OCI-LY7 (cell line): Measurements from ENCODE around the gene ROBO3. TPM values are rescaled to one million over a fixed set of nuclear protein-coding genes. Genes with fewer than 3 reads are reported as not detected.

ENCODE experiments used
- BruUV-seq: library from RNA; stranded (reverse); fragments of 400-500 nt; replicated peaks from 2 replicates; lab custom pipeline; 2021; lab: Mats Ljungman, UMichigan
- CTCF ChIA-PET: fragments of 300-600 bp; sonication (Branson Sonifier 250); formaldehyde crosslinking; loops from one replicate; lab custom pipeline; 2022; ENCODE audit warnings: antibody characterized with exemption; ENCODE audit not compliant: unreplicated experiment; lab: Charles Lee
- POLR2A ChIA-PET: fragments of 300-600 bp; sonication (Branson Sonifier 250); formaldehyde crosslinking; loops from one replicate; lab custom pipeline; 2022; ENCODE audit warnings: antibody characterized with exemption; lab: Charles Lee
- DNase-seq: peaks from one replicate; pipeline ENCODE4 v3.0.0-alpha.2; 2015; ENCODE audit warnings: low spot score
- H2AFZ ChIP-seq: fragments of 200-600 bp; sonication (generic), shearing (Covaris generic); 2 replicates; pipeline ENCODE4 v1.6.1; 2014; ENCODE audit warnings: mild to moderate bottlenecking, antibody characterized with exemption, low read length, moderate library complexity
- H3K27ac ChIP-seq: fragments of 200-600 bp; sonication (generic); 2 replicates; pipeline ENCODE4 v1.5.1; 2014; ENCODE audit warnings: mixed run types, low read depth, mild to moderate bottlenecking, moderate library complexity, low read length, inconsistent platforms; ENCODE audit not compliant: poor library complexity, severe bottlenecking
- H3K36me3 ChIP-seq: fragments of 200-600 bp; sonication (generic); 2 replicates; pipeline ENCODE4 v1.6.1; 2014; ENCODE audit warnings: mild to moderate bottlenecking, antibody characterized with exemption, low read length, moderate library complexity, mixed read lengths; ENCODE audit not compliant: insufficient read depth
- H3K4me1 ChIP-seq: fragments of 200-600 bp; sonication (generic); 2 replicates; pipeline ENCODE4 v1.5.1; 2014; ENCODE audit warnings: mild to moderate bottlenecking, low read length; ENCODE audit not compliant: insufficient read depth, poor library complexity, severe bottlenecking
- H3K4me2 ChIP-seq: fragments of 200-600 bp; sonication (generic); 2 replicates; pipeline ENCODE4 v1.6.1; 2014; ENCODE audit warnings: mild to moderate bottlenecking, low read length
- H3K4me3 ChIP-seq: fragments of 200-600 bp; sonication (generic); 2 replicates; pipeline ENCODE4 v1.5.1; 2014; ENCODE audit warnings: mild to moderate bottlenecking, low read depth, low read length; ENCODE audit not compliant: poor library complexity, severe bottlenecking
- H3K79me2 ChIP-seq: fragments of 200-600 bp; sonication (generic); 2 replicates; pipeline ENCODE4 v1.6.1; 2016; ENCODE audit warnings: low read depth, mild to moderate bottlenecking, low read length, moderate library complexity, mixed read lengths; ENCODE audit not compliant: insufficient read depth
- H3K9me2 ChIP-seq: fragments of 200-600 bp; sonication (generic); 2 replicates; pipeline ENCODE4 v1.6.1; 2016; ENCODE audit warnings: mild to moderate bottlenecking, low read length, mixed read lengths; ENCODE audit not compliant: insufficient read depth
- H3K9me3 ChIP-seq: fragments of 200-600 bp; sonication (generic); 2 replicates; pipeline ENCODE4 v1.6.1; 2014; ENCODE audit warnings: mild to moderate bottlenecking, mixed run types, low read length, mixed read lengths
- H4K20me1 ChIP-seq: fragments of 200-600 bp; sonication (generic); 2 replicates; pipeline ENCODE4 v1.6.1; 2014; ENCODE audit warnings: mild to moderate bottlenecking, antibody characterized with exemption, low read length, moderate library complexity, mixed read lengths; ENCODE audit not compliant: insufficient read depth
- CTCF ChIP-seq: fragments of 200-600 bp; sonication (generic); conservative IDR thresholded peaks from 2 replicates; pipeline ENCODE4 v1.5.1; 2014; ENCODE audit warnings: mild to moderate bottlenecking, antibody characterized with exemption, low read length, moderate library complexity, mixed read lengths
- EZH2phosphoT487 ChIP-seq: fragments of 200-600 bp; sonication (generic); IDR thresholded peaks from 2 replicates; pipeline ENCODE4 v1.6.1; 2018; ENCODE audit warnings: low read depth, borderline replicate concordance, mild to moderate bottlenecking, mixed run types, antibody characterized with exemption, low read length, moderate library complexity, mixed read lengths
- intact Hi-C: fragments of 100-400 bp; cut with micrococcal nuclease; formaldehyde crosslinking; loops from one replicate; pipeline ENCODE4 v1.10.0; 2022; ENCODE audit not compliant: unreplicated experiment
- total RNA-seq, 2 experiments: library from RNA; depleted of rRNA in 1 of 2; stranded (reverse); fragments of >200 nt in 1 of 2; shearing (Covaris generic) in 1 of 2; gene quantifications; 2 replicates each; pipeline ENCODE4 v1.2.3, GENCODE V29; 2014 to 2022

ROBO3 gene
- total RNA-seq, 2 experiments from 2014 or later: 0.19 TPM; not detected in 1

GRCh38 chr11:124918950-124919349, 53.7 kb downstream of the ROBO3 start, which contains the start of gene HEPN1:
HEPN1 (plus strand) TSS chr11:124919250.
- Histone ChIP-seq H3K27ac (no peak within 1 kb of the TSS), H2AFZ (no peak within 1 kb of the TSS), H3K4me1 (no peaks in the 10 kb centered on the region), H3K79me2 (no peaks in the 10 kb centered on the region), H3K36me3 (no peaks in the 10 kb centered on the region), H3K9me2 (no peaks in the 10 kb centered on the region), H3K4me2 (no peak within 1 kb of the TSS), H3K9me3 (no peaks in the 10 kb centered on the region), H4K20me1 (no peaks in the 10 kb centered on the region), H3K4me3 (no peak within 1 kb of the TSS)
- intact Hi-C loops: no loop called here
- DNase-seq: no peak
- TF ChIP-seq CTCF: no peak
- TF ChIP-seq EZH2phosphoT487: no peak
- CTCF ChIA-PET: no interaction called here
- no TSS peak for BruUV-seq
- POLR2A ChIA-PET: no interaction called here

- Histone ChIP-seq H3K79me2 (no peaks in the 10 kb centered on the region), H3K4me3 (no peak overlapping the region), H2AFZ (no peak overlapping the region), H3K4me2 (no peak overlapping the region), H4K20me1 (no peaks in the 10 kb centered on the region), H3K36me3 (no peaks in the 10 kb centered on the region), H3K27ac (no peak overlapping the region), H3K4me1 (no peaks in the 10 kb centered on the region), H3K9me3 (no peaks in the 10 kb centered on the region), H3K9me2 (no peaks in the 10 kb centered on the region)
- DNase-seq: no peak
- intact Hi-C loops: no loop called here
- ChIA-PET POLR2A (interaction anchor here (1.4 kb wide), 1 partner anchor 190 kb away, joined by 3 read pairs; no protein-coding TSS in a partner anchor), CTCF (interaction anchor here (0.6 kb wide), 1 partner anchor 171 kb away, joined by 3 read pairs; no protein-coding TSS in a partner anchor)
- TF ChIP-seq CTCF: no peak
- BruUV-seq: no TSS peak
These were observed 54.7 kb downstream of the ROBO3 start for GRCh38 chr11:124919898-124920297.

- CTCF ChIA-PET: interaction anchor here (0.6 kb wide), 1 partner anchor 170 kb away, joined by 3 read pairs; no protein-coding TSS in a partner anchor
- Histone ChIP-seq H3K36me3 (no peaks in the 10 kb centered on the region), H3K79me2 (no peaks in the 10 kb centered on the region), H4K20me1 (no peaks in the 10 kb centered on the region), H3K4me2 (no peak overlapping the region), H3K9me2 (no peaks in the 10 kb centered on the region), H3K4me1 (no peaks in the 10 kb centered on the region), H2AFZ (no peak overlapping the region), H3K4me3 (no peak overlapping the region), H3K9me3 (no peaks in the 10 kb centered on the region), H3K27ac (no peak overlapping the region)
- TF ChIP-seq CTCF: no peak
- TF ChIP-seq EZH2phosphoT487: no peak
- BruUV-seq: no TSS peak
- DNase-seq: no peak
- POLR2A ChIA-PET: interaction anchor here (0.7 to 1.4 kb wide), 2 partner anchors 106 to 189 kb away, joined by 3 to 7 read pairs; no protein-coding TSS in a partner anchor
- intact Hi-C loops: no loop called here
These were observed 55.1 kb downstream of the ROBO3 start for GRCh38 chr11:124920356-124920755.
